ENCODE measurements around the gene PLP1.

DNA sequence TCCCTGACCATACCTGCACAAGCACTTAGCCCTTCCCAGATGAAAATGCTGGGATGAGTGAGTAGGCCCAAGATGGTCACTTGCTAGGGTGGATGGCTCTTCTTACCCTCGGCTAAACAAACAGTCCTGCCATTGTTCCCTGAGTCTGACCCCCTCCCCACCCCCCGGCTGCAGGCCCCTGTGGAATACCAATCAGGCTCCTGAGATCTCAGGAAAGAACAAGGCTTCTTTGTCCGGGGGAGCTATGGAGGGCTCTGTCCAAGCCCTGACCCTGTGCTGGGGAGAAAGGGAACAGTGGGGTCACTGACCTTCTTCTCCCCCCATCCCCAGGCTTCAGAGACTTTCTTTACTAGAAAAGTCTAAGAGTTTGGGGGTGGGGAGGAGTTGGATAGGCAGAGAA lies 6.0 kb downstream of the PLP1 start:
- TF ChIP-seq CTCF (IDR thresholded peaks at IDR 0.05; ENCODE audit: control extremely low read depth in 1 of 3, insufficient read depth in 1 of 3, low read depth in 1 of 3, low read length in 3 of 3) (no peak), EZH2 (IDR thresholded peaks at IDR 0.05; ENCODE audit: low read depth, low read length, severe bottlenecking) (no peak), TAF7 (optimal IDR thresholded peaks at IDR 0.05; ENCODE audit: borderline replicate concordance, low read depth, low read length) (no peak), EP300 (IDR thresholded peaks at IDR 0.05; ENCODE audit: borderline replicate concordance in 1 of 2, low read depth in 2 of 2, low read length in 2 of 2) (no peak), RAD21 (IDR thresholded peaks at IDR 0.05 in 1 of 2, conservative IDR thresholded peaks at IDR 0.05 in 1 of 2; ENCODE audit: low read depth in 2 of 2, low read length in 2 of 2) (no peak), CREB1 (IDR thresholded peaks at IDR 0.05) (no peak), JUN (IDR thresholded peaks at IDR 0.05; ENCODE audit: low read depth, low read length) (no peak), POLR2A (IDR thresholded peaks at IDR 0.05; ENCODE audit: control extremely low read depth in 1 of 2, low read depth in 2 of 2, low read length in 2 of 2) (no peak), MAX (IDR thresholded peaks at IDR 0.05) (no peak), CEBPB (IDR thresholded peaks at IDR 0.05; ENCODE audit: low read depth, low read length) (no peak), CBX5 (IDR thresholded peaks at IDR 0.05; ENCODE audit: low read depth, low read length) (no peak), POLR2AphosphoS5 (IDR thresholded peaks at IDR 0.05; ENCODE audit: low read depth, low read length) (no peak)
